AG04449 (cell line): ENCODE measurements around the gene LRMDA.

Experiments
- CTCF ChIA-PET: fragments of 350-600 bp; formaldehyde crosslinking; extraction: SDS; loops from one replicate; lab custom pipeline; 2021; ENCODE audit warnings: antibody characterized with exemption; lab: Yijun Ruan, JAX
- POLR2A ChIA-PET: fragments of 400-600, 350-600 bp; formaldehyde crosslinking; extraction: SDS; loops from one replicate; lab custom pipeline; 2020; ENCODE audit warnings: antibody characterized with exemption, inconsistent platforms; lab: Yijun Ruan, JAX
- DNase-seq: peaks from one replicate; pipeline ENCODE4 v3.0.0-alpha.2; 2010; ENCODE audit warnings: low read depth, low spot score
- H3K4me3 ChIP-seq: 2 replicates; pipeline ENCODE4 v1.5.1; 2011; ENCODE audit warnings: low read depth, mild to moderate bottlenecking, control low read depth, low read length
- TF ChIP-seq, protein P1 (sequence below): IDR thresholded peaks from one replicate; pipeline ENCODE4 v1.5.1; 2011; ENCODE audit warnings: mild to moderate bottlenecking, moderate library complexity, low read length, control low read depth, inconsistent platforms; ENCODE audit not compliant: insufficient read depth; ENCODE audit errors: missing control alignments

The LRMDA gene

DNA sequence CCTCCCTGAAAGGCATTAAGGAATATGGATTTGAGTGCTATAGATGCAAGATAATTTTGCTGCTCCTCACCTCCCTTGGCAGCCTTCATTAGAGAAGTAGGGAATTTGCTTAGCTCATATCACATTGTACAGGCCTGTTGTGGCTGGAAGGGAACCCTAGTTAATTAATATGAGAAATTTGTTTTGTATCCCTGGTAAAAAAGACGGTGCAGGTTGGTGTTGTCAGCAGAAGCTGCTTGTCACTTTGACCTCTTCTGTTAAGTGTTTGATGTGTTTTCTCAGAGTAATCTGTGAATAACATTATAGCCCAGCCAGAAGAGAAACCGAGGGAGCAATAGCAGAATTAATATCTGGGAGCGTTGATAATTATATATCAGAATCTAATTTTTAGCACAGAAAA is 278.4 kb downstream of the LRMDA start:
- POLR2A ChIA-PET, result no interaction called here
- CTCF ChIA-PET, result no interaction called here
- no peak for DNase-seq
- no peak overlapping the region for H3K4me3 ChIP-seq
- TF ChIP-seq, protein P1, sequence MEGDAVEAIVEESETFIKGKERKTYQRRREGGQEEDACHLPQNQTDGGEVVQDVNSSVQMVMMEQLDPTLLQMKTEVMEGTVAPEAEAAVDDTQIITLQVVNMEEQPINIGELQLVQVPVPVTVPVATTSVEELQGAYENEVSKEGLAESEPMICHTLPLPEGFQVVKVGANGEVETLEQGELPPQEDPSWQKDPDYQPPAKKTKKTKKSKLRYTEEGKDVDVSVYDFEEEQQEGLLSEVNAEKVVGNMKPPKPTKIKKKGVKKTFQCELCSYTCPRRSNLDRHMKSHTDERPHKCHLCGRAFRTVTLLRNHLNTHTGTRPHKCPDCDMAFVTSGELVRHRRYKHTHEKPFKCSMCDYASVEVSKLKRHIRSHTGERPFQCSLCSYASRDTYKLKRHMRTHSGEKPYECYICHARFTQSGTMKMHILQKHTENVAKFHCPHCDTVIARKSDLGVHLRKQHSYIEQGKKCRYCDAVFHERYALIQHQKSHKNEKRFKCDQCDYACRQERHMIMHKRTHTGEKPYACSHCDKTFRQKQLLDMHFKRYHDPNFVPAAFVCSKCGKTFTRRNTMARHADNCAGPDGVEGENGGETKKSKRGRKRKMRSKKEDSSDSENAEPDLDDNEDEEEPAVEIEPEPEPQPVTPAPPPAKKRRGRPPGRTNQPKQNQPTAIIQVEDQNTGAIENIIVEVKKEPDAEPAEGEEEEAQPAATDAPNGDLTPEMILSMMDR, result no peak

DNA sequence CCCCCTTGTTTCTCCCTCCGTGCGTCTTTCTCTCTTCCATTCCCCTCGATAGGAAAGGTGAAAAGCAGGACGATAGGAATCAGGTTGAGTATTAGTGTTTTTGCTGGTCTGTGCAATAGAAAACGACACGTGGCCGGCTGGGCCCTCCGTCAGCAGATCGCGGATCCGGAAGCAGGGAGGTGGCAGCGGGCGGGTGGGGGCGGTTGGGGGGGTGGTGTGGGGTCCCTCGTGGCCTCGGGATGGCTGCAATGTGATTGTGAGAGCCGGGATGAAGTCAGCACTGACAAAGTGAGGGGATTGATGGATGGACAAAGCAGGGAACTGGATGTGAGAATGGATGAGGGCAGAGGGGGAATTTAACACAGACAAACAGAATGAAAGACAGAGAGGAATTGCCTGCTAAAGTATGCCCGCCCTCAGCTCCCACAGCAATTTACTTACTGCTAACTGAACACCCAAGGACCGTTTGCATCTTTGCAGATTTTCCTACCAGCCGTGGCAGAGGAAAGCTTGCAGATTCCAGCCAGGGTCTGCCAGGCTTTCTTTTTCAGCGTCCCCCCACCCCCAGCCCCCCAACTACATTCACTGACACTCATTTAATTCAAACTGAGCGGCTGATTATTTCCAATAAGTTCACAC is 280.9 kb downstream of the LRMDA start:
- TF ChIP-seq, protein P1, result no peak
- POLR2A ChIA-PET, result no interaction called here
- CTCF ChIA-PET, result no interaction called here
- no peak overlapping the region for H3K4me3 ChIP-seq
- no peak for DNase-seq

DNA sequence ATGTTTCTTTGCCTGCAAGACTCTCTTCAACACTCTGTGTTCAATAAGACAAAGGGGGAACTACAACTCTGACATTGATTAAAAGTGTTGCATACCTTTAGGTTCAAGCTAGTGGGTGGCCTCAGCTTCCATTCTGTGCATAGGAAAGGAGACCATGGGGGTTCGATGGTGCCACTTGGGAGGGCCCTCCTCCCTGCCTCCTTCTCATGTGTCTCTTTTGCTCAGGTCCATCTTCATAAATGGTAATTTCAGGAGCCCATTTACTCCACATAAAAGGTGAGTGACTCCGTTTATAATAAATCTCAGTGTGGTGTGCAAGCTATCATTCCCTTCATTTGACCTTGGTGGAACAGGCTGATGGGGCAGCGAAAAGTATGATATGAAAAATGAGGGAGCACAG is 285.1 kb downstream of the LRMDA start:
- H3K4me3 ChIP-seq, result no peak overlapping the region
- no peak for DNase-seq
- POLR2A ChIA-PET, result no interaction called here
- TF ChIP-seq, protein P1, result no peak
- CTCF ChIA-PET, result no interaction called here

DNA sequence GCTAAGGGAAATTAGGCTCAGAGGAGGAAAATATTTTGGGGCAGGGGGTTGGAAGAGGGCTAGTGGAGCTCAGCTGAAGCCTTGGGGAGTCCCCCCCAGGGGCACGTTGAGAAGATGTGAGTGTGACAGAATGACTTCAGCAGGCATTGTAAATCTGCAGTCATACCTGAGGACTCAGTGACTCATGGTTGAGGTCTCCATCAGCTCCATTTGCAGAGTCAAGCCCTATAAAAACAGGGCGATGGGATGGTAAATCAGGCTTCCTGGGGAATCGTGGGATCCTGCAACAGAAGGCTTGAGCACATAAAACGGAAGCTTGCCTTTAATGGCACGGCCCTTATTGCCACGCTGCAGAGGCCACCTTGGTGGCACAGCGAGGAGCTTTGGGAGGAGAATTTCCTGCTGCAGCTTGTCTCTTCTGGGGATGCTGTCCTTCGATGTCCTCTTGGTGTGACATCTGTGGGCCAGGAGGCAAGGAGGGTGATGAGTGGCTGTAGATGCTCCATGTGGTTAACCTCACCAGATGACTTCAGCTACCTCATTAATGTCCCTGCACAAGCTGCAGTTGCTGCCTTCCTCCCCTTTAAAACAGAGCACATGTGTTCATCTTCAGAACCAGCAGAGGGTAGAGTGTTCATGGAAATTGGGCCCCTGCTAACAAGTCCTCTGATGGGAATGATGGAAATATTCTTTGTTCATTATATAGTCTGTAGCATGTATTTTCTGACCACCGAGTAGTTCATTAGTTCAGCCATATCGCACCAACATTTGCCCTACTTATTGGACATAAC is 285.9 kb downstream of the LRMDA start:
- H3K4me3 ChIP-seq, result no peak overlapping the region
- DNase-seq, result no peak
- TF ChIP-seq, protein P1, result no peak
- ChIA-PET POLR2A (no interaction called here), CTCF (interaction anchor here (0.6 kb wide), 1 partner anchor 47 kb away, joined by 3 read pairs; no protein-coding TSS in a partner anchor)

DNA sequence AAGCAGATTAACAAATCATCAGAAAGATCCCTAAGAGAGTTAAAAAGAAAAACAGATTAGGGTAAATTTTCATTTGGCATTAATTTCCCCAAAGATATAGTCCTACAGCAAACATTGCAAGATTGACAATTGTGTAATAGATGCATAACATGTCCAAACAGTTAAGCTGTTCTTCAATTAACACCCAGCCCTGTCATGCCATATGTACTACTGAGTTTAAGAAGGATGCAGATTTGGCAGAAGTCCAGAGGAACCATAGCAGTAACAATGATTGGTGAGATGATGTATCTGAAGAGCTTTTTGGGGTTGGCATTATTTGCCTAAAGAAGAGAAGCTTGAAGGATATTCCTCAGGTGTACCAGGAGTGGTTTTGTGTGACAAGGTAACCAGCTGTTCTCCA is 287.6 kb downstream of the LRMDA start:
- ChIA-PET CTCF (no interaction called here), POLR2A (no interaction called here)
- TF ChIP-seq, protein P1, result no peak
- no peak overlapping the region for H3K4me3 ChIP-seq
- DNase-seq, result no peak

DNA sequence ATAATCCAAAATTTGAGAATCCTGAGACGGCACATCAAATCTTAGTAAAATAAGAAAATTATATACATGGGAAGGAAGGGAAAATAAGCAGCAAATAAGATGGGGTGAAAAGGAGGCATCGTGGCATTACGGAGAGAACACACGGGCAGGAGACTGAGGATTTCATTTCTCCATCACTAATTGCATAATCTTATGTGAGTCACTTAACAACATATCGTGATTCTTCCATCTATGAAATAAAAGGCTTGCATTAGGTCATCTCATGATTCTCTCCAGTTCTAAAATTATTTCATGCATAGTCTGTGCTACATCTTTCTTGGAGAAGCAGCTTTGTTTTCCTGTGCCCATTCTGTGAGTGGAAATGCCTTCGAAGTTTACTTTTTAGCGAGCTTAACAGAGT is 288.7 kb downstream of the LRMDA start:
- no peak overlapping the region for H3K4me3 ChIP-seq
- CTCF ChIA-PET, result no interaction called here
- POLR2A ChIA-PET, result no interaction called here
- no peak for DNase-seq
- TF ChIP-seq, protein P1, result no peak
